Neural progenitor cell (in vitro differentiated cells): ENCODE data around the gene HOXD13. TPM values are rescaled to one million over a fixed set of nuclear protein-coding genes. Genes with fewer than 3 reads are reported as not detected.

ENCODE experiments used
- DNase-seq: peaks from one replicate; pipeline ENCODE4 v3.0.0-alpha.2; 2016; ENCODE audit warnings: low spot score
- H2AFZ ChIP-seq: fragments of 200-600 bp; sonication (generic); replicated peaks from 2 replicates; pipeline ENCODE4 v1.6.1; 2016; ENCODE audit warnings: antibody characterized with exemption
- H3F3A ChIP-seq: fragments of 200-600 bp; sonication (generic); 2 replicates; pipeline ENCODE4 v1.6.1; 2016; ENCODE audit warnings: antibody characterized with exemption, low read depth
- H3K27ac ChIP-seq: fragments of 200-600 bp; sonication (generic); 2 replicates; pipeline ENCODE4 v1.5.1; 2016; ENCODE audit warnings: mild to moderate bottlenecking
- H3K27me3 ChIP-seq: fragments of 200-600 bp; sonication (generic); 2 replicates; pipeline ENCODE4 v1.6.1; 2016; ENCODE audit warnings: mild to moderate bottlenecking, moderate library complexity
- H3K36me3 ChIP-seq: fragments of 200-600 bp; sonication (generic); 2 replicates; pipeline ENCODE4 v1.5.1; 2016
- H3K4me1 ChIP-seq: fragments of 200-600 bp; sonication (generic); 2 replicates; pipeline ENCODE4 v1.6.1; 2016; ENCODE audit warnings: mixed run types
- H3K4me2 ChIP-seq: fragments of 200-600 bp; sonication (generic); 2 replicates; pipeline ENCODE4 v1.6.1; 2016
- H3K4me3 ChIP-seq: fragments of 200-600 bp; sonication (generic); 2 replicates; pipeline ENCODE4 v1.5.1; 2016
- H3K79me2 ChIP-seq: fragments of 200-600 bp; sonication (generic); 2 replicates; pipeline ENCODE4 v1.6.1; 2016; ENCODE audit warnings: low read depth
- H3K9ac ChIP-seq: fragments of 200-600 bp; sonication (generic); 2 replicates; pipeline ENCODE4 v1.6.1; 2016
- H3K9me3 ChIP-seq: fragments of 200-600 bp; sonication (generic); 2 replicates; pipeline ENCODE4 v1.5.1; 2016; ENCODE audit warnings: low read depth
- H4K20me1 ChIP-seq: fragments of 200-600 bp; sonication (generic); 2 replicates; pipeline ENCODE4 v1.6.1; 2016; ENCODE audit warnings: low read depth
- H3K27ac Mint-ChIP-seq: 3 replicates; pipeline ENCODE4 v1.8.0; 2021; ENCODE audit warnings: mixed read lengths
- H3K27me3 Mint-ChIP-seq: 2 replicates; pipeline ENCODE4 v1.8.0; 2022; ENCODE audit warnings: low read depth, mild to moderate bottlenecking, inconsistent platforms, moderate library complexity, mixed read lengths; ENCODE audit not compliant: insufficient read depth
- H3K36me3 Mint-ChIP-seq: 3 replicates; pipeline ENCODE4 v1.8.0; 2021; ENCODE audit warnings: mixed read lengths
- H3K4me1 Mint-ChIP-seq: 3 replicates; pipeline ENCODE4 v1.8.0; 2021; ENCODE audit warnings: mixed read lengths
- H3K4me3 Mint-ChIP-seq: 3 replicates; pipeline ENCODE4 v1.8.0; 2021; ENCODE audit warnings: mild to moderate bottlenecking, moderate library complexity, mixed read lengths
- H3K9me3 Mint-ChIP-seq: 3 replicates; pipeline ENCODE4 v1.8.0; 2020; ENCODE audit warnings: mixed read lengths
- CTCF ChIP-seq: fragments of 200-600 bp; sonication (generic); IDR thresholded peaks from 2 replicates; pipeline ENCODE4 v1.5.1; 2017; ENCODE audit warnings: antibody characterized with exemption, mild to moderate bottlenecking
- EZH2 ChIP-seq: fragments of 200-600 bp; sonication (generic); IDR thresholded peaks from 2 replicates; pipeline ENCODE4 v1.6.1; 2017; ENCODE audit warnings: antibody characterized with exemption, mild to moderate bottlenecking, moderate library complexity
- EZH2phosphoT487 ChIP-seq: fragments of 200-600 bp; sonication (generic); IDR thresholded peaks from 2 replicates; pipeline ENCODE4 v1.6.1; 2017; ENCODE audit warnings: antibody characterized with exemption
- total RNA-seq: library from RNA; depleted of rRNA; stranded (reverse); fragments of >200 nt; gene quantifications from 2 replicates; pipeline ENCODE4 v1.2.3, GENCODE V29; 2015; ENCODE audit warnings: low replicate concordance

HOXD13 gene
- total RNA-seq, result not detected in 2 replicates

GRCh38 chr2:176092270-176093144 is at the start of gene HOXD13:
TSS of gene HOXD13 (plus strand) at chr2:176092721. CDS start at chr2:176092891, 170 bp downstream.
- peak within 1 kb of the TSS; percentile 52 for H3K4me3 ChIP-seq
- no peaks in the 10 kb centered on the region for H3K4me1 ChIP-seq
- H3K36me3 ChIP-seq, result no peaks in the 10 kb centered on the region
- no peaks in the 10 kb centered on the region for H3K9me3 ChIP-seq
- Mint-ChIP-seq H3K4me1 (peaks cover 6% of the 10 kb centered on the region), H3K9me3 (peaks cover 6% of the 10 kb centered on the region), H3K27ac (no peak within 1 kb of the TSS), H3K27me3 (peaks cover 90% of the 10 kb centered on the region), H3K4me3 (peak within 1 kb of the TSS; percentile 80), H3K36me3 (no peaks in the 10 kb centered on the region)
- H3K27ac ChIP-seq, result no peak within 1 kb of the TSS
- H3K27me3 ChIP-seq, result peaks cover 100% of the 10 kb centered on the region
- H2AFZ ChIP-seq, result peak within 1 kb of the TSS; percentile 64
- no peaks in the 10 kb centered on the region for H3K79me2 ChIP-seq
- peaks cover 88% of the 10 kb centered on the region for H4K20me1 ChIP-seq
- no peaks in the 10 kb centered on the region for H3F3A ChIP-seq
- no peak within 1 kb of the TSS for H3K9ac ChIP-seq
- TF ChIP-seq CTCF (no peak), EZH2phosphoT487 (peak; percentile 75), EZH2 (peak; percentile 37)
- H3K4me2 ChIP-seq, result peak within 1 kb of the TSS; percentile 80
- DNase-seq, result peak; percentile 80

- Histone ChIP-seq H3K9me3 (no peaks in the 10 kb centered on the region), H3K4me2 (no peak overlapping the region), H3K9ac (no peak overlapping the region), H3K4me1 (no peaks in the 10 kb centered on the region), H4K20me1 (no peaks in the 10 kb centered on the region), H3K27me3 (peaks cover 77% of the 10 kb centered on the region), H3K36me3 (no peaks in the 10 kb centered on the region), H2AFZ (no peak overlapping the region), H3K79me2 (no peaks in the 10 kb centered on the region), H3K4me3 (no peak overlapping the region), H3K27ac (no peak overlapping the region), H3F3A (no peaks in the 10 kb centered on the region)
- Mint-ChIP-seq H3K36me3 (no peaks in the 10 kb centered on the region), H3K4me3 (no peak overlapping the region), H3K27ac (no peak overlapping the region), H3K27me3 (peaks cover 20% of the 10 kb centered on the region), H3K9me3 (no peaks in the 10 kb centered on the region), H3K4me1 (no peaks in the 10 kb centered on the region)
- TF ChIP-seq EZH2phosphoT487, result no peak
- no peak for TF ChIP-seq EZH2
- no peak for TF ChIP-seq CTCF
- DNase-seq, result no peak
Measured at GRCh38 chr2:176056406-176056805, 36.1 kb upstream of the HOXD13 start.

GRCh38 chr2:176063958-176064357 is 28.6 kb upstream of the HOXD13 start:
- Histone ChIP-seq H3K79me2 (no peaks in the 10 kb centered on the region), H3K4me3 (no peak overlapping the region), H3K27me3 (peaks cover 100% of the 10 kb centered on the region), H3F3A (no peaks in the 10 kb centered on the region), H3K36me3 (no peaks in the 10 kb centered on the region), H3K4me2 (no peak overlapping the region), H3K9me3 (no peaks in the 10 kb centered on the region), H2AFZ (no peak overlapping the region), H3K27ac (no peak overlapping the region), H3K4me1 (peaks cover 12% of the 10 kb centered on the region), H3K9ac (no peak overlapping the region), H4K20me1 (peaks cover 23% of the 10 kb centered on the region)
- H3K4me3 Mint-ChIP-seq, result no peak overlapping the region
- no peak for TF ChIP-seq EZH2phosphoT487
- no peak for TF ChIP-seq EZH2
- TF ChIP-seq CTCF, result no peak
- peaks cover 5% of the 10 kb centered on the region for H3K9me3 Mint-ChIP-seq
- H3K27ac Mint-ChIP-seq, result no peak overlapping the region
- H3K36me3 Mint-ChIP-seq, result no peaks in the 10 kb centered on the region
- peaks cover 55% of the 10 kb centered on the region for H3K27me3 Mint-ChIP-seq
- H3K4me1 Mint-ChIP-seq, result peaks cover 13% of the 10 kb centered on the region
- no peak for DNase-seq
